GM12892 (cell line): ENCODE data around the gene ATP10D.

Experiments
- POLR2A ChIP-seq: IDR thresholded peaks from 2 replicates; pipeline ENCODE4 v1.6.1; 2011; ENCODE audit warnings: low read depth, low read length, control low read depth
- TAF1 ChIP-seq: IDR thresholded peaks from 2 replicates; pipeline ENCODE4 v1.6.1; 2011; ENCODE audit warnings: low read depth, mild to moderate bottlenecking, control low read depth, low read length, borderline replicate concordance

DNA sequence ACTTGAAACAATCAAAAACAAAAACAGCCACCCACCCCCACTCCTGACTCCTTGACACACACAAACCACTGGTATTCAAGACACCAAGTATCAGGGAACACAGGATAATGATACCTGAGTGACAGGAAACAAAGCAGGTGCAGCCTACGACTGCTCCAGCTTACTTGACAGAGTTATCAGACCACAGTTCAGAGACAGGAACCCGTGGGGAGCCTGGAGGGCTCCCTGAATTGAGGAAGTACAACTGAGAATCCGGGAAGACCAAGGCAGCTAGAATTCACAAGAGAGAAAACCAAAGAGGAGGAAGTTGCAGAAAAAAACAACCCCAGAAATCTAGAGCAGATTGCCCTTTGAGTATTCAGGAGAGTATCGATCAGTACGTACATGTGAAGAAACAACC is 42.1 kb upstream of the ATP10D start:
- TF ChIP-seq POLR2A (no peak), TAF1 (no peak)
